B cell (primary cell): Measurements from ENCODE around the gene SELL. TPM values are rescaled to one million over a fixed set of nuclear protein-coding genes. Genes with fewer than 3 reads are reported as not detected.

ENCODE experiments used
- ATAC-seq: fragments of 200-7000 bp; cut with Tn5 transposase; one replicate; pipeline ENCODE4 v1.10.0; 2021; ENCODE audit warnings: low read depth, mild to moderate bottlenecking, moderate number of reproducible peaks, moderate library complexity
- CTCF ChIA-PET: fragments of 350-600 bp; sonication (Branson Sonifier 250); formaldehyde crosslinking; loops from one replicate; lab custom pipeline; 2021; ENCODE audit warnings: antibody characterized with exemption, inconsistent platforms; lab: Charles Lee
- POLR2A ChIA-PET: fragments of 350-600 bp; sonication (Branson Sonifier 250); formaldehyde crosslinking; loops from one replicate; lab custom pipeline; 2021; ENCODE audit warnings: antibody characterized with exemption; lab: Charles Lee
- DNase-seq: peaks from one replicate; pipeline ENCODE4 v3.0.0; 2013
- H2AFZ ChIP-seq: 2 replicates; pipeline ENCODE4 v1.6.1; 2012; ENCODE audit warnings: mild to moderate bottlenecking, low read depth, low read length; ENCODE audit not compliant: insufficient read depth, poor library complexity, severe bottlenecking
- H3K27ac ChIP-seq, 2 donors: 1 replicate in 1 of 2; 2 replicates in 1 of 2; pipeline ENCODE4 v1.5.1; 2012 to 2013; ENCODE audit warnings: low read length in 2 of 2, mild to moderate bottlenecking in 2 of 2, moderate library complexity in 1 of 2
- H3K27me3 ChIP-seq, 4 experiments: fragments of 200-600 bp in 1 of 4; sonication (generic) in 1 of 4; replicated peaks in 1 of 4; 1 replicate in 2 of 4; 2 replicates in 2 of 4; pipeline versions ENCODE4 v1.6.1 to v1.7.0; 2013 to 2016; ENCODE audit warnings: low read length in 3 of 4, mild to moderate bottlenecking in 2 of 4, mixed read lengths in 1 of 4, moderate library complexity in 1 of 4; ENCODE audit not compliant: insufficient read depth in 4 of 4, control insufficient read depth in 3 of 4; ENCODE audit errors: control extremely low read depth in 1 of 4
- H3K36me3 ChIP-seq, 2 experiments: replicated peaks in 1 of 2; 1 replicate in 1 of 2; 2 replicates in 1 of 2; pipeline versions ENCODE4 v1.6.1 to v1.7.1; 2013; ENCODE audit warnings: low read length in 1 of 2; ENCODE audit not compliant: insufficient read depth in 2 of 2, control insufficient read depth in 1 of 2; ENCODE audit errors: control extremely low read depth in 1 of 2, extremely low read depth in 1 of 2
- H3K4me1 ChIP-seq, 2 donors: fragments of 200-600 bp in 1 of 2; sonication (generic) in 1 of 2; 1 replicate in 1 of 2; 2 replicates in 1 of 2; pipeline versions ENCODE4 v1.5.1 to v1.6.1; 2013 to 2017; ENCODE audit warnings: low read length in 2 of 2; ENCODE audit not compliant: control insufficient read depth in 2 of 2, insufficient read depth in 2 of 2
- H3K4me2 ChIP-seq: replicated peaks from 2 replicates; pipeline ENCODE3; 2012; ENCODE audit warnings: mild to moderate bottlenecking, low read depth, low read length; ENCODE audit not compliant: poor library complexity, severe bottlenecking
- H3K4me3 ChIP-seq, 5 experiments: fragments of 200-600 bp in 1 of 5; sonication (generic) in 1 of 5; 1 replicate in 3 of 5; 2 replicates in 2 of 5; pipeline versions ENCODE4 v1.5.1 to v1.7.0; 2011 to 2016; ENCODE audit warnings: low read length in 4 of 5, mild to moderate bottlenecking in 4 of 5, low read depth in 2 of 5, control low read depth in 1 of 5, moderate library complexity in 1 of 5; ENCODE audit not compliant: insufficient read depth in 1 of 5; ENCODE audit errors: control extremely low read depth in 1 of 5, extremely low read depth in 1 of 5
- H3K79me2 ChIP-seq: fragments of 200-600 bp; sonication (generic); one replicate; pipeline ENCODE4 v1.6.0; 2016; ENCODE audit warnings: low read length; ENCODE audit not compliant: control insufficient read depth, insufficient read depth
- H3K9ac ChIP-seq: fragments of 200-600 bp; sonication (generic); 2 replicates; pipeline ENCODE4 v1.6.1; 2017; ENCODE audit warnings: mild to moderate bottlenecking, low read length, moderate library complexity
- H3K9me3 ChIP-seq, 3 donors: one replicate each; pipeline versions ENCODE4 v1.6.1 to v1.7.1; 2013; ENCODE audit warnings: low read length in 2 of 3; ENCODE audit not compliant: control insufficient read depth in 2 of 3, insufficient read depth in 1 of 3; ENCODE audit errors: control extremely low read depth in 1 of 3
- H4K20me1 ChIP-seq: 2 replicates; pipeline ENCODE4 v1.6.0; 2012; ENCODE audit warnings: mild to moderate bottlenecking, low read length; ENCODE audit not compliant: insufficient read depth, control insufficient read depth, poor library complexity, severe bottlenecking
- H3K27ac Mint-ChIP-seq: one replicate; pipeline ENCODE4 v1.8.0; 2021; ENCODE audit warnings: mixed read lengths
- H3K27me3 Mint-ChIP-seq: one replicate; pipeline ENCODE4 v1.8.0; 2021; ENCODE audit warnings: mixed read lengths
- H3K4me1 Mint-ChIP-seq: one replicate; pipeline ENCODE4 v1.8.0; 2021; ENCODE audit warnings: mixed read lengths
- H3K4me3 Mint-ChIP-seq: one replicate; pipeline ENCODE4 v1.8.0; 2021; ENCODE audit warnings: mixed read lengths
- H3K9me3 Mint-ChIP-seq: one replicate; pipeline ENCODE4 v1.8.0; 2022; ENCODE audit warnings: mixed read lengths; ENCODE audit not compliant: insufficient read depth
- CTCF ChIP-seq: fragments of 200-600 bp; IDR thresholded peaks from one replicate; pipeline ENCODE4 v1.8.0; 2022; ENCODE audit warnings: antibody characterized with exemption, mild to moderate bottlenecking
- EZH2 ChIP-seq: IDR thresholded peaks from 2 replicates; pipeline ENCODE4 v1.6.1; 2012; ENCODE audit warnings: borderline replicate concordance, low read depth, mild to moderate bottlenecking, moderate library complexity, low read length; ENCODE audit not compliant: insufficient read depth, poor library complexity, severe bottlenecking
- WGBS: methylation state at CpG from one replicate; pipeline ENCODE4 v1.1.5; 2013; ENCODE audit warnings: missing lambda C conversion rate; ENCODE audit not compliant: insufficient coverage; 5-methylcytosine and 5-hydroxymethylcytosine counted together
- intact Hi-C: fragments of 100-400 bp; cut with micrococcal nuclease; formaldehyde crosslinking; loops from one replicate; pipeline ENCODE4 v1.10.0; 2022
- polyA plus RNA-seq: library from polyadenylated mRNA; depleted of rRNA; stranded (reverse); fragments of >200 nt; gene quantifications from 2 replicates; pipeline ENCODE4 v1.2.3, GENCODE V29; 2012
- total RNA-seq, 2 donors: library from RNA; stranded (reverse); fragments of 120-200 nt in 1 of 2; gene quantifications; 1 replicate in 1 of 2; 2 replicates in 1 of 2; pipeline versions ENCODE4 v1.2.3 to v1.2.4, GENCODE V29; 2013 to 2022

The SELL gene
- total and polyA plus RNA-seq, 2 donors (not counting 1 experiment from before 2014, with no cell fraction given) = 250 to 258 TPM

DNA sequence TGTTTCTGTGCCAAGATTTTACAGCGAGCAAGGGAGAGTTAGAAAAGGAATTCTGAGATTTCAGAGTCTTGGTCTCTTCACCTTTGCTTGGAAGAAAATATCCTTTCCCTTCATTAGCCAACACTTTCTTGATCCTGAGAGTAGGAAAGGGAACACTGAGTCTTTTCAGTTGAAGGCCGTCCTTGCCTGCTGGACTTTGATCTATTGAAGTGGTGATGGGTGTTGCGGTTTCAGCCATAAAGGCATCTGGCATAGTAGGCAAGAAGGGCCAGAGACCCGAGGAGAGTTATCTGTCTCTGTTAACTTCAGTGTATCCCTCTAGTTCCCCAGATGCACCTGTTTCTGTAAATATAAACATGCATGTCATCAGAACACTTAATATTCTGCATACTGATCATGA, 12.7 kb upstream of the SELL start:
- H3K4me3 Mint-ChIP-seq = no peak overlapping the region
- H3K27me3 Mint-ChIP-seq = peaks cover 30% of the 10 kb centered on the region
- H3K27me3 ChIP-seq = peaks cover 0 to 2% (median 0%) of the 10 kb centered on the region in 4 experiments
- H3K4me1 ChIP-seq = no peaks in the 10 kb centered on the region
- POLR2A ChIA-PET = no interaction called here
- intact Hi-C loops = no loop called here
- H3K4me3 ChIP-seq = no peak overlapping the region
- CTCF ChIA-PET = no interaction called here
- H3K36me3 ChIP-seq = no peaks in the 10 kb centered on the region
- no peak overlapping the region for H3K9ac ChIP-seq
- TF ChIP-seq CTCF = no peak
- no peak for TF ChIP-seq EZH2
- no peaks in the 10 kb centered on the region for H4K20me1 ChIP-seq
- H3K27ac Mint-ChIP-seq = no peak overlapping the region
- ATAC-seq = no peak
- WGBS = 83% methylated on average over 1 of the region's 4 CpGs
- H3K9me3 Mint-ChIP-seq = no peaks in the 10 kb centered on the region
- no peaks in the 10 kb centered on the region for H3K79me2 ChIP-seq
- H3K4me2 ChIP-seq = no peak overlapping the region
- no peaks in the 10 kb centered on the region for H3K4me1 Mint-ChIP-seq
- H3K9me3 ChIP-seq = peaks cover 0 to 2% (median 0%) of the 10 kb centered on the region in 3 donors
- no peak overlapping the region for H3K27ac ChIP-seq
- no peak for DNase-seq
- no peak overlapping the region for H2AFZ ChIP-seq

DNA sequence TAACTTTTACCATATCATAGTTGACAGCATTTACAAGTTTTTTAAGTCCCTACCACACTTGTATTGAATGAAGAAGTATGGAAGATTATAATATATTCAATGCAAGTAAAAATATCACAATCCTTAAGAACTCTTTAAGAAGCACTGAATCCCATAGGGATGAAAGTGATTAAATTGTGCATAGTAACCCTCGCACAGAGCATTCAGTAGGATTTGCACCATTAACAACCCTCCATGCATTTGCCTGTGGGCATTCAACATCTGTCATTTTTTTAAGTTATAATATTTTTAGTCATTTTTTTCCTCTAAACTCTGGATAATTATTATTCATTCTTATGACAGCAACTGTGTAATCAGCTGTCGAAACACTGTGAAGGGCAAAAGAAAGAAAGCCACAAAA, 12.3 kb upstream of the SELL start:
- H3K4me2 ChIP-seq = no peak overlapping the region
- intact Hi-C loops = no loop called here
- peaks cover 26% of the 10 kb centered on the region for H3K27me3 Mint-ChIP-seq
- no peaks in the 10 kb centered on the region for H3K4me1 Mint-ChIP-seq
- no peaks in the 10 kb centered on the region for H4K20me1 ChIP-seq
- H3K79me2 ChIP-seq = no peaks in the 10 kb centered on the region
- H3K9ac ChIP-seq = no peak overlapping the region
- H3K27me3 ChIP-seq = peaks cover 0 to 2% (median 0%) of the 10 kb centered on the region in 4 experiments
- no peaks in the 10 kb centered on the region for H3K4me1 ChIP-seq
- no peak overlapping the region for H3K4me3 Mint-ChIP-seq
- CTCF ChIA-PET = no interaction called here
- H3K4me3 ChIP-seq = no peak overlapping the region
- peaks cover 0 to 2% (median 0%) of the 10 kb centered on the region in 3 donors for H3K9me3 ChIP-seq
- ATAC-seq (no peak), DNase-seq (no peak)
- no CpG with 5 or more reads among the region's 2 CpGs for WGBS
- H3K9me3 Mint-ChIP-seq = no peaks in the 10 kb centered on the region
- no peak overlapping the region for H2AFZ ChIP-seq
- no peak overlapping the region for H3K27ac Mint-ChIP-seq
- no peak overlapping the region for H3K27ac ChIP-seq
- TF ChIP-seq EZH2 (no peak), CTCF (no peak)
- no peaks in the 10 kb centered on the region for H3K36me3 ChIP-seq
- POLR2A ChIA-PET = no interaction called here
